SH-SY5Y (cell line): ENCODE results near the gene PBX2.

Source experiments
- GATA2 ChIP-seq: IDR thresholded peaks from 2 replicates; pipeline ENCODE4 v1.6.1; 2011; ENCODE audit warnings: mild to moderate bottlenecking, low read depth, low read length
- GATA3 ChIP-seq: IDR thresholded peaks from 2 replicates; pipeline ENCODE4 v1.6.1; 2011; ENCODE audit warnings: low read depth, mild to moderate bottlenecking, low read length, moderate library complexity

PBX2 gene

GRCh38 chr6:32194825-32195651, 5.0 kb upstream of the PBX2 start:
- no peak for TF ChIP-seq GATA3
- TF ChIP-seq GATA2: no peak

GRCh38 chr6:32194388-32194787, 4.4 kb upstream of the PBX2 start:
- no peak for TF ChIP-seq GATA2
- no peak for TF ChIP-seq GATA3

GRCh38 chr6:32192608-32193039, 2.6 kb upstream of the PBX2 start, which contains the start of gene GPSM3:
Gene GPSM3 (minus strand): TSS chr6:32192643. CDS start chr6:32192513, 130 bp downstream.
- TF ChIP-seq GATA2: no peak
- TF ChIP-seq GATA3: no peak

- TF ChIP-seq GATA3 (no peak), GATA2 (no peak)
These were observed 1.9 kb upstream of the PBX2 start for GRCh38 chr6:32191696-32192607.

GRCh38 chr6:32190911-32191677, 1.1 kb upstream of the PBX2 start:
- no peak for TF ChIP-seq GATA3
- TF ChIP-seq GATA2: no peak

- TF ChIP-seq GATA2 (no peak), GATA3 (no peak)
These were observed 304 bp downstream of the PBX2 start for GRCh38 chr6:32189742-32190053.

- no peak for TF ChIP-seq GATA2
- TF ChIP-seq GATA3: no peak
These were observed 797 bp downstream of the PBX2 start for GRCh38 chr6:32189069-32189741.

- TF ChIP-seq GATA2 (no peak), GATA3 (no peak)
These were observed 1.5 kb downstream of the PBX2 start for GRCh38 chr6:32188381-32189068.

- no peak for TF ChIP-seq GATA3
- TF ChIP-seq GATA2: no peak
These were observed 2.8 kb downstream of the PBX2 start for GRCh38 chr6:32187009-32187709.

- TF ChIP-seq GATA3 (no peak), GATA2 (no peak)
These were observed 5.8 kb downstream of the PBX2 start, which contains the start of gene AGER for GRCh38 chr6:32184084-32184640. Gene AGER (minus strand): TSS chr6:32184253. CDS start chr6:32184222, 31 bp downstream.

- no peak for TF ChIP-seq GATA3
- TF ChIP-seq GATA2: no peak
These were observed 6.4 kb downstream of the PBX2 start for GRCh38 chr6:32183483-32184083.

GRCh38 chr6:32183030-32183429, 7.0 kb downstream of the PBX2 start:
- no peak for TF ChIP-seq GATA3
- no peak for TF ChIP-seq GATA2
